ENCODE data around the gene ATP7B.

Gene ATP7B

GRCh38 chr13:52011632-52012511, 622 bp upstream of the ATP7B start, which contains the start of gene ALG11:
ALG11 (plus strand) TSS chr13:52012398; CDS start chr13:52012419, 21 bp downstream.
- Histone ChIP-seq H3K79me2 (ENCODE audit: insufficient read depth, low read length) (peaks cover 42% of the 10 kb centered on the region), H3K27ac (ENCODE audit: low read length) (peak within 1 kb of the TSS; percentile 77), H4K20me1 (ENCODE audit: insufficient read depth, low read length) (peaks cover 2% of the 10 kb centered on the region; the same call in 1 of the 2 replicates), H3K4me3 (ENCODE audit: low read depth in 1 of 2, low read length in 2 of 2) (peak within 1 kb of the TSS; percentile 95), H3K9ac (ENCODE audit: low read depth, low read length) (peak within 1 kb of the TSS; percentile 70), H2AFZ (ENCODE audit: low read depth, low read length) (peak within 1 kb of the TSS; percentile 98), H3K9me3 (ENCODE audit: insufficient read depth, low read length, severe bottlenecking) (no peaks in the 10 kb centered on the region), H3K4me1 (ENCODE audit: insufficient read depth, low read length) (peaks cover 26% of the 10 kb centered on the region), H3K27me3 (ENCODE audit: insufficient read depth, low read length, poor library complexity) (peaks cover 40% of the 10 kb centered on the region), H3K4me2 (ENCODE audit: insufficient read depth, low read length) (peak within 1 kb of the TSS; percentile 81), H3K36me3 (ENCODE audit: insufficient read depth, low read length) (no peaks in the 10 kb centered on the region)
- TF ChIP-seq CTCF (IDR thresholded peaks at IDR 0.05; ENCODE audit: borderline replicate concordance, extremely low read depth, low read length, poor library complexity, severe bottlenecking): no peak
- TF ChIP-seq EZH2 (IDR thresholded peaks at IDR 0.05; ENCODE audit: borderline replicate concordance, low read depth, low read length, severe bottlenecking): peak; percentile 85
- peak; percentile 100 for DNase-seq
- peak; percentile 98 for ATAC-seq (ENCODE audit: insufficient read depth, low read depth)

- no peaks in the 10 kb centered on the region for H3K9me3 ChIP-seq (ENCODE audit: insufficient read depth, low read length, severe bottlenecking)
- TF ChIP-seq EZH2 (IDR thresholded peaks at IDR 0.05; ENCODE audit: borderline replicate concordance, low read depth, low read length, severe bottlenecking) (no peak), CTCF (IDR thresholded peaks at IDR 0.05; ENCODE audit: borderline replicate concordance, extremely low read depth, low read length, poor library complexity, severe bottlenecking) (no peak)
- H3K79me2 ChIP-seq (ENCODE audit: insufficient read depth, low read length): peaks cover 27% of the 10 kb centered on the region
- no peak overlapping the region for H3K27ac ChIP-seq (ENCODE audit: low read length)
- H4K20me1 ChIP-seq (ENCODE audit: insufficient read depth, low read length): no peaks in the 10 kb centered on the region; the same call in 1 of the 2 replicates
- no peak overlapping the region for H3K4me2 ChIP-seq (ENCODE audit: insufficient read depth, low read length)
- no peaks in the 10 kb centered on the region for H3K36me3 ChIP-seq (ENCODE audit: insufficient read depth, low read length)
- H3K4me1 ChIP-seq (ENCODE audit: insufficient read depth, low read length): peaks cover 26% of the 10 kb centered on the region
- no peak overlapping the region for H3K9ac ChIP-seq (ENCODE audit: low read depth, low read length)
- H2AFZ ChIP-seq (ENCODE audit: low read depth, low read length): no peak overlapping the region
- H3K27me3 ChIP-seq (ENCODE audit: insufficient read depth, low read length, poor library complexity): peaks cover 40% of the 10 kb centered on the region
- DNase-seq (no peak), ATAC-seq (ENCODE audit: insufficient read depth, low read depth) (no peak)
- no peak overlapping the region for H3K4me3 ChIP-seq (ENCODE audit: low read depth in 1 of 2, low read length in 2 of 2)
Observed at GRCh38 chr13:52009946-52010345, 1.3 kb downstream of the ATP7B start.

GRCh38 chr13:52006523-52007245, 4.6 kb downstream of the ATP7B start:
- Histone ChIP-seq H3K4me2 (ENCODE audit: insufficient read depth, low read length) (no peak overlapping the region), H3K9me3 (ENCODE audit: insufficient read depth, low read length, severe bottlenecking) (no peaks in the 10 kb centered on the region), H4K20me1 (ENCODE audit: insufficient read depth, low read length) (no peaks in the 10 kb centered on the region; the same call in 1 of the 2 replicates), H2AFZ (ENCODE audit: low read depth, low read length) (no peak overlapping the region), H3K36me3 (ENCODE audit: insufficient read depth, low read length) (no peaks in the 10 kb centered on the region), H3K79me2 (ENCODE audit: insufficient read depth, low read length) (no peaks in the 10 kb centered on the region), H3K4me1 (ENCODE audit: insufficient read depth, low read length) (peaks cover 11% of the 10 kb centered on the region), H3K27ac (ENCODE audit: low read length) (no peak overlapping the region), H3K27me3 (ENCODE audit: insufficient read depth, low read length, poor library complexity) (peaks cover 37% of the 10 kb centered on the region), H3K4me3 (ENCODE audit: low read depth in 1 of 2, low read length in 2 of 2) (no peak overlapping the region), H3K9ac (ENCODE audit: low read depth, low read length) (no peak overlapping the region)
- TF ChIP-seq EZH2 (IDR thresholded peaks at IDR 0.05; ENCODE audit: borderline replicate concordance, low read depth, low read length, severe bottlenecking): no peak
- no peak for TF ChIP-seq CTCF (IDR thresholded peaks at IDR 0.05; ENCODE audit: borderline replicate concordance, extremely low read depth, low read length, poor library complexity, severe bottlenecking)
- no peak for ATAC-seq (ENCODE audit: insufficient read depth, low read depth)
- no peak for DNase-seq

Measured in DND-41 (cell line).